Right lobe of liver (tissue), 6 donors: ENCODE results near the gene KRTAP3-3. TPM values are rescaled to one million over a fixed set of nuclear protein-coding genes. Genes with fewer than 3 reads are reported as not detected.

Experiments used
- ATAC-seq, 4 donors: fragments of 200-7000 bp; cut with Tn5 transposase; one replicate each; pipeline ENCODE4 v1.9.1; 2020; ENCODE audit warnings: mild to moderate bottlenecking in 4 of 4, moderate library complexity in 4 of 4
- DNase-seq, 3 donors: peaks; one replicate each; pipeline ENCODE4 v3.0.0-alpha.2; 2020
- H3K27ac ChIP-seq, 3 donors: fragments of 200-600 bp; one replicate each; pipeline ENCODE4 v1.8.0; 2022
- H3K27me3 ChIP-seq, 2 donors: fragments of 200-600 bp; one replicate each; pipeline ENCODE4 v1.8.0; 2022
- H3K36me3 ChIP-seq, 4 donors: fragments of 200-600 bp; sonication (generic) in 1 of 4; one replicate each; pipeline versions ENCODE4 v1.5.1 to v1.8.0; 2017 to 2022; ENCODE audit warnings: control low read depth in 1 of 4
- H3K4me1 ChIP-seq, 4 donors: fragments of 200-600 bp; sonication (generic) in 1 of 4; one replicate each; pipeline versions ENCODE4 v1.5.1 to v1.8.0; 2017 to 2022; ENCODE audit warnings: control low read depth in 1 of 4
- H3K4me3 ChIP-seq, 3 donors: fragments of 200-600 bp; one replicate each; pipeline ENCODE4 v1.8.0; 2022
- H3K9me3 ChIP-seq, 4 donors: fragments of 200-600 bp; sonication (generic) in 1 of 4; one replicate each; pipeline versions ENCODE4 v1.5.1 to v1.8.0; 2017 to 2022; ENCODE audit warnings: control low read depth in 1 of 4
- CTCF ChIP-seq, 4 donors: fragments of 200-600 bp in 3 of 4; fragments of 450-650 bp in 1 of 4; IDR thresholded peaks; one replicate each; pipeline versions ENCODE4 v1.5.1 to v1.8.0; 2016 to 2022; ENCODE audit warnings: antibody characterized with exemption in 4 of 4, mild to moderate bottlenecking in 2 of 4
- POLR2A ChIP-seq: fragments of 450-650 bp; IDR thresholded peaks from one replicate; pipeline ENCODE4 v1.6.1; 2017; ENCODE audit warnings: antibody characterized with exemption, mild to moderate bottlenecking
- WGBS: methylation state at CpG from one replicate; pipeline ENCODE4 v1.1.6; 2018; ENCODE audit warnings: low coverage, low lambda C conversion rate; ENCODE audit not compliant: insufficient coverage; ENCODE audit errors: missing lambda C conversion rate; 5-methylcytosine and 5-hydroxymethylcytosine counted together
- intact Hi-C, 2 donors: fragments of 100-400 bp; cut with DNase I; formaldehyde crosslinking; loops; one replicate each; pipeline versions ENCODE4 v1.11.2 to v1.14.1; 2022
- total RNA-seq, 6 experiments: library from RNA; depleted of rRNA in 2 of 6; stranded (reverse); fragments of >200 nt in 2 of 6; fragmentation: NEBNext Ultra II Directional in 3 of 6; extraction: Animal tissue kit (Norgen Biotek cat#: 25700) in 3 of 6; gene quantifications; one replicate each; pipeline versions ENCODE4 v1.1.0 to v1.2.4, GENCODE V29; 2016 to 2023
- donor health status: DM: no; HTN: yes; CAD: no.
- donor health status: DM: no; HTN: no; CAD: no.
- donor health status: DM: no; HTN: no; CAD: no.
- donor health status: DM: no; HTN: yes; CAD: no.
- donor health status: DM: no; HTN: yes; CAD: no.

KRTAP3-3 gene
- total RNA-seq, 6 experiments from 2014 or later, result not detected

DNA sequence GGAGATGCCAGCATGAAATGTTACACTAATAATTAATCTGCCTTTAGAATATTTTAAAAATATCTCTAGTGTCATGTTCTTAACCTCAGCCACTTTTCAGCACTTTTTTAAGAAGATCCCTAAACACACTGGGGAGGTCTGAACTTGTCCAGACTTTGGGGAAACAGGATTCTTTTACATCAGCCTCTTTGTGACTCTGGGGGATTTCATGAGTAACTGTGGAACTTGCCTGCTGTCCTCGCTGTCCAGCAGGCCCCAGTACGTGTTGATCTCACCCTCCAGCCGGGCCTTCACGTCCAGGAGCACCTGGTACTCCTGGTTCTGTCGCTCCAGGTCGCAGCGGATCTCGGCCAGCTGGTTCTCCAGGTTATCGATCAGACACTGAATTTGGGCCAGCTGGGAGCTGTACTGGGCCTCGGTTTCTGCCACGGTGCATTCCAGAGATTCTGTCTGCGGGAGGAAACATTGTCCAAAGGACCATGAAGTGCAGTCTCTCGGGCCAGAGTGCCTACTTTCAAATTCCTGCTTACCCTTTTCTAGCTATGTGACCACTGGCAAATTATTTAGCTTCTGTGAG lies 15.3 kb downstream of the KRTAP3-3 start:
- DNase-seq (no peak), ATAC-seq (no peak)
- 77% methylated on average over 12 of the region's 13 CpGs for WGBS
- Histone ChIP-seq H3K27me3 (no peaks in the 10 kb centered on the region), H3K4me1 (no peaks in the 10 kb centered on the region), H3K27ac (no peak overlapping the region), H3K36me3 (no peaks in the 10 kb centered on the region), H3K4me3 (no peak overlapping the region), H3K9me3 (no peaks in the 10 kb centered on the region)
- TF ChIP-seq POLR2A, result no peak
- TF ChIP-seq CTCF (IDR thresholded peaks at IDR 0.05), result no peak
- intact Hi-C loops, result no loop called here

GRCh38 chr17:40975516-40975915 lies 18.4 kb downstream of the KRTAP3-3 start:
- Histone ChIP-seq H3K4me1 (no peaks in the 10 kb centered on the region), H3K9me3 (no peaks in the 10 kb centered on the region), H3K4me3 (no peak overlapping the region), H3K27me3 (no peaks in the 10 kb centered on the region), H3K27ac (no peak overlapping the region), H3K36me3 (no peaks in the 10 kb centered on the region)
- no peak for TF ChIP-seq POLR2A
- TF ChIP-seq CTCF (IDR thresholded peaks at IDR 0.05), result no peak
- DNase-seq (no peak), ATAC-seq (no peak)
- intact Hi-C loops, result no loop called here

- no peaks in the 10 kb centered on the region for H3K9me3 ChIP-seq
- H3K27me3 ChIP-seq, result no peaks in the 10 kb centered on the region
- no peaks in the 10 kb centered on the region for H3K4me1 ChIP-seq
- no peaks in the 10 kb centered on the region for H3K36me3 ChIP-seq
- intact Hi-C loops, result no loop called here
- H3K4me3 ChIP-seq, result no peak overlapping the region
- TF ChIP-seq CTCF (IDR thresholded peaks at IDR 0.05) (no peak), POLR2A (no peak)
- no peak overlapping the region for H3K27ac ChIP-seq
- WGBS, result 79% methylated on average over 3 of the region's 3 CpGs
- DNase-seq, result no peak
- ATAC-seq, result no peak
Measured at GRCh38 chr17:40974366-40974765, 19.6 kb downstream of the KRTAP3-3 start.

DNA sequence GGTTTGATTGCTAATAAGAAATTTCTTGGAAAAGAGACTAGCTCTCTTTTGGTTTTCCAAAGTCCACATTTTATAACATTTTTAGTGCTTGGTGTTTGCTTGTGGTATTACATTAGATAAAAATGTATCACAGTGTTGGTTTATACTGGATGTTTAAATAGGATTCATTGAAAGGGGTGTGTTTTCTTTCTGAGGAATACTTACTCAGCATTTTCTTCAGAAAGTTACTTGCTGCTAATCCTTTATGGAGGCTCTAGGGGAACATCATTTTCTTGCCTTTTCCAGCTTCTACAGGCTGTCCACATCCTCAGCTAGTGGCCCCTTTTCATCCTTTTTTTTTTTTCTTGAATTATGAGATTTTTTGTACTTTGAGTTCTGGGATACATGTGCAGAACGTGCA lies 26.4 kb downstream of the KRTAP3-3 start:
- DNase-seq, result no peak
- no peaks in the 10 kb centered on the region for H3K9me3 ChIP-seq
- no peak for ATAC-seq
- 100% methylated on average over 1 of the region's 1 CpG for WGBS
- no peak overlapping the region for H3K27ac ChIP-seq
- TF ChIP-seq CTCF (IDR thresholded peaks at IDR 0.05), result no peak
- TF ChIP-seq POLR2A, result no peak
- no peak overlapping the region for H3K4me3 ChIP-seq
- no peaks in the 10 kb centered on the region for H3K27me3 ChIP-seq
- H3K4me1 ChIP-seq, result no peaks in the 10 kb centered on the region
- H3K36me3 ChIP-seq, result no peaks in the 10 kb centered on the region
- intact Hi-C loops, result no loop called here

GRCh38 chr17:40966848-40967247 lies 27.1 kb downstream of the KRTAP3-3 start, which contains the start of gene KRT39:
TSS of gene KRT39 (minus strand) at chr17:40966948. CDS start at chr17:40966856, 92 bp downstream.
- no peak for DNase-seq
- WGBS, result 50% methylated on average over 1 of the region's 1 CpG
- no peak for TF ChIP-seq POLR2A
- TF ChIP-seq CTCF (IDR thresholded peaks at IDR 0.05), result no peak
- H3K4me1 ChIP-seq, result no peaks in the 10 kb centered on the region
- no peaks in the 10 kb centered on the region for H3K36me3 ChIP-seq
- H3K9me3 ChIP-seq, result no peaks in the 10 kb centered on the region
- no peak within 1 kb of the TSS for H3K27ac ChIP-seq
- no peak within 1 kb of the TSS for H3K4me3 ChIP-seq
- ATAC-seq, result no peak
- H3K27me3 ChIP-seq, result no peaks in the 10 kb centered on the region
- intact Hi-C loops, result no loop called here
